Neural crest cell (in vitro differentiated cells): Measurements from ENCODE around the gene CLBA1. TPM values are rescaled to one million over a fixed set of nuclear protein-coding genes. Genes with fewer than 3 reads are reported as not detected.

Experiments used
- DNase-seq: peaks from one replicate; pipeline ENCODE4 v3.0.0; 2021; ENCODE audit warnings: low read depth, mixed read lengths, low spot score
- H3K27ac Mint-ChIP-seq: one replicate; pipeline ENCODE4 v1.8.0; 2021; ENCODE audit warnings: mild to moderate bottlenecking, mixed read lengths; ENCODE audit not compliant: unreplicated experiment
- H3K27me3 Mint-ChIP-seq: 2 replicates; pipeline ENCODE4 v1.8.0; 2021; ENCODE audit warnings: low read depth, mild to moderate bottlenecking, mixed read lengths
- H3K36me3 Mint-ChIP-seq: 2 replicates; pipeline ENCODE4 v1.8.0; 2021; ENCODE audit warnings: low read depth, mild to moderate bottlenecking, mixed read lengths
- H3K4me1 Mint-ChIP-seq: 2 replicates; pipeline ENCODE4 v1.8.0; 2021; ENCODE audit warnings: mixed read lengths
- H3K4me3 Mint-ChIP-seq: one replicate; pipeline ENCODE4 v1.8.0; 2021; ENCODE audit warnings: mild to moderate bottlenecking, mixed read lengths
- H3K9me3 Mint-ChIP-seq: 2 replicates; pipeline ENCODE4 v1.8.0; 2021; ENCODE audit warnings: mixed read lengths
- CTCF ChIP-seq: fragments of 200-600 bp; sonication (generic); conservative IDR thresholded peaks from 2 replicates; pipeline ENCODE4 v1.5.0; 2021; ENCODE audit warnings: antibody characterized with exemption, mild to moderate bottlenecking
- total RNA-seq: library from RNA; stranded (reverse); gene quantifications from 2 replicates; pipeline ENCODE4 v1.2.1, GENCODE V29; 2021

CLBA1 gene
- total RNA-seq, 1 donor from 2014 or later = 14.1 TPM

- Mint-ChIP-seq H3K9me3 (no peaks in the 10 kb centered on the region), H3K36me3 (no peaks in the 10 kb centered on the region), H3K27me3 (peaks cover 6% of the 10 kb centered on the region), H3K4me3 (no peak overlapping the region), H3K4me1 (no peaks in the 10 kb centered on the region), H3K27ac (no peak overlapping the region)
- no peak for DNase-seq
- TF ChIP-seq CTCF = no peak
Observed at GRCh38 chr14:104968541-104969401, 16.8 kb upstream of the CLBA1 start.

GRCh38 chr14:104969741-104970230, 15.8 kb upstream of the CLBA1 start:
- no peak for TF ChIP-seq CTCF
- peaks cover 10% of the 10 kb centered on the region for H3K27me3 Mint-ChIP-seq
- H3K4me1 Mint-ChIP-seq = no peaks in the 10 kb centered on the region
- no peaks in the 10 kb centered on the region for H3K36me3 Mint-ChIP-seq
- DNase-seq = no peak
- H3K9me3 Mint-ChIP-seq = no peaks in the 10 kb centered on the region
- H3K27ac Mint-ChIP-seq = no peak overlapping the region
- no peak overlapping the region for H3K4me3 Mint-ChIP-seq

GRCh38 chr14:104970231-104971068, 15.1 kb upstream of the CLBA1 start:
- no peaks in the 10 kb centered on the region for H3K36me3 Mint-ChIP-seq
- no peak for DNase-seq
- peaks cover 10% of the 10 kb centered on the region for H3K27me3 Mint-ChIP-seq
- no peaks in the 10 kb centered on the region for H3K9me3 Mint-ChIP-seq
- no peak overlapping the region for H3K27ac Mint-ChIP-seq
- TF ChIP-seq CTCF = no peak
- no peaks in the 10 kb centered on the region for H3K4me1 Mint-ChIP-seq
- no peak overlapping the region for H3K4me3 Mint-ChIP-seq

GRCh38 chr14:104971447-104972240, 13.9 kb upstream of the CLBA1 start:
- Mint-ChIP-seq H3K9me3 (no peaks in the 10 kb centered on the region), H3K36me3 (no peaks in the 10 kb centered on the region), H3K27me3 (peaks cover 18% of the 10 kb centered on the region), H3K4me3 (no peak overlapping the region), H3K27ac (no peak overlapping the region), H3K4me1 (peaks cover 7% of the 10 kb centered on the region)
- no peak for TF ChIP-seq CTCF
- DNase-seq = no peak
